NCI-H226 (cell line): ENCODE measurements around the gene CNTN5.
A peak's percentile ranks its signal among the peaks of the same experiment; 100 is the strongest.

Experiments
- DNase-seq: peaks from one replicate; pipeline ENCODE4 v3.0.0-alpha.2; 2015

Gene CNTN5

DNA sequence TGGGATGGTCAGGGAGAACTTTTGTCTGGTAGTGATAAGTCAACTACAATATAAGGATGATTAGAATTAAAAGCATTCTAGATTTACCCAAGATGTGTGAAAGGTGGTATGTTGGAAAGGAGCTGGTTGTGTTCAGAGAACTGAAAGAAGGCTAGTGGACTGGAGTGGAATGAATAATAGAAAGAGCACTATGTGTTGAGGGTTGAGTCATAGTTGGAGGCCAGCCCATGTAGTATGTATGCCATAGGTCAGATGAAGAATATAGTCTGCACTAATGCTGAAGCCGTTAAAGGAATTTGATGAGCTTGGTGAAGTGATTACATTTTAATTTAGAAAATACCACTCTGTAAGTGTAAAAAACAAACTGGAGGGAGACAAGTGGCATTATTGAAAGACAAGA lies 514.1 kb downstream of the CNTN5 start:
- DNase-seq: peak; percentile 30

DNA sequence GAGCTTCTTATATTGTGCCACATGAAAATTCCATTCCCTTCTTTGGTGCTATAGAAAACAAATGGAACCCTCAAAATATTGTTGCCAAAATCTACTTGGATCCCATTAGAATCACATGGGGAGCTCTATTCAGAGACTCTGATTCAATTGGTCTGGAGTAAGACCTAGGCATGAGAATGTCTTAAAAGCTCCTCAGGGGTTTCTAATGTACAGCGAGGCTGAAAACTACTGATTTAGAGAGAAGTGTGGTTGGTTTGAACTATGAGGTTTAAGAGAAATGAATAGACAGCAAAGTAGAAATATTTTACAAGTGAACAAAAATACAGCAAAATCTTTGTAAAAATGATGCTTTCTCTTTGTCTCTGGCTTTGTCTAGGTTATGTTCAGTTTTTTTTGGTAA lies 514.7 kb downstream of the CNTN5 start:
- no peak for DNase-seq

GRCh38 chr11:99535819-99536218 lies 515.1 kb downstream of the CNTN5 start:
- no peak for DNase-seq

DNA sequence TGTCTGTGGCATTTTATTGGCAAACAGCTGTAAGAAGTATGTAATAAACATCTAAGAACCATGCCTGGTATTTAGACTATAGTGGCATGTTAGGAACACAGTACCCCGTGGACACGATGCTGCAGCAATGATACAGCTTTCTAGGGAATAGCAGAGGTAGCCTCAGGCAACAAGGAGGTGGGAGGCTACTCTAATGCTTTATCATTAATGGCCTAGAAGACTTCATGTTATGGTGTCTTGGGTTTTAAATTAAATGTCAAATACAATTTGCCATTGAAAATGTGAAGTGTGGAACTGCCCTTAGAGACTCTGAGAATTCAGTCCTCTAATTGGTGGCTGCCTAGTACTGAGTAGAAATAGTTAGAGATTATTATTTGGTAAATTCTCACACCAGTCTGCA lies 516.9 kb downstream of the CNTN5 start:
- no peak for DNase-seq

DNA sequence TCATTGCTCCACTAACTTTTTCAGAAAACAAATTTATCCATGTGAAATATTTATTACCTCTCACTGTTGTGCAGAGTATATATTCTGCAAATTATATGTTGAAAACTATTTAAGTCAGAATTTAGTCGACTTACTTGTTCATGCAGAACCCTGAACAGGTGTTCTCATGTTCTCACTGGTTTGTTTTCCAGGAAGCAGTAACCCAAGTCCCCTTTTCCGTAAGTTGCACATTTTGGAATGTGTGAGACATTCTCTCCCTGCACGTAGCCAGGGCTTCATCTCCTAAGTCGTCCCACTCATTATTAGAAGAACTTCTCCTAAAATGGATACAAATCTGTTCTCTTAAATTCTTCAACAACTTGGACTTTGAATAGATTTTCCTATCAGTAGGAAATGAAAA lies 524.9 kb downstream of the CNTN5 start:
- DNase-seq: no peak

GRCh38 chr11:99548264-99548663 lies 527.5 kb downstream of the CNTN5 start:
- no peak for DNase-seq

- DNase-seq: peak; percentile 6
Measured at GRCh38 chr11:99554232-99554903, 533.6 kb downstream of the CNTN5 start.

DNA sequence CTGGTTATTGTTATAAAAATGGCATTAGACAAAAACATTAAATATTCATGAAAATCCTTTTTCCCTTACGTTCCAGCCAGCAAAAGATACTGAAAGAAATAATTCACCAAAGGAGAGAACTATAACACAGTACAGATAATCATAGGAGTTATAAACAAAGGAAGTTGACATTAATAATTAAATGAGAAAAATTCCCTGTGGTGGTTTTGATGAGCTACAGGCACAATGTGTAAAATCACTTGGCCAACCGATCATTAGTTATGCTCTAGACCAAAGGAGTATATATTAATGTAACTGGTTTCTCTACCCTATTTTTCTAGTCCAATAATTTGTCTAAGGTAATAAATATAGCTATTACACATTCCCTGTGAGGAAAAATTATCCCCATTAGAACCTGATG lies 534.7 kb downstream of the CNTN5 start:
- DNase-seq: no peak

DNA sequence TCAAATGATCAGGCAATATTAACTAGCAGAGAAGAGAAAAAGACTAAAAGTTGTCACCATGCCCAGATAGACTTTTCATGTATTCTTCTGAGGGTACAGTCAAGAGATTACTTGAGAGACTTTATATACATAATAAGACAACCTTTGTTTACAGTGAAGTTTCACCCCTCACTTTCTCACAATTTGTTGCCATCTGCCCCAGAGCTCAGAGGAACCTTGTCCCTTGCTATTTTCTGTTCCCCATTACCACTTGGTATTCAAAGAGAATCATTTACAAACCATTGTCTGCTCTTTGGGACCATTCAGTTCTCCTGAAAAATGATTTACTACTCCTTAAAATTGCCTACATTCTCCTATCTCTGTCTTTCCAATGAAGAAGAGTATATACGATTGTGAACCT lies 544.6 kb downstream of the CNTN5 start:
- DNase-seq: no peak

- no peak for DNase-seq
Measured at GRCh38 chr11:99567334-99567956, 546.7 kb downstream of the CNTN5 start.

GRCh38 chr11:99568808-99569207 lies 548.1 kb downstream of the CNTN5 start:
- DNase-seq: no peak

GRCh38 chr11:99571094-99571493 lies 550.3 kb downstream of the CNTN5 start:
- no peak for DNase-seq

DNA sequence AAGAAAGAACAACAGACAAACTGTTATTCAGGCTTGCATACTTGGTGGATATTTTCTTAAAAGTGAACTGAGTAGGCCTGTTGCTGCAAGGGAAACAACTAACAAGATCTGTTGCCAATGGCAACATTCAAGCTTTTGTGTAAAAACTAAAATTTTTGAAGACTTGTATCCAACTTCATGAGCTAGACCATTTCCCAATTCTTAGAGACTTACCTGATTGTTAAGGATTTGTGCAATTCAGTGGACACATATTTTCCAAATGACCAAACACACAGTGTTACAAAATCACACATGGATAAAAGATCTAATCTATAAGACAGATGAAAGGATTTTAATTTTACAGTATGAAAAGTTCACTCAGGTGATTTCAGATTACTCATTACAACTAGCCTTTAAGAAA lies 564.1 kb downstream of the CNTN5 start:
- peak; percentile 51 for DNase-seq

GRCh38 chr11:99585606-99586005 lies 564.9 kb downstream of the CNTN5 start:
- peak; percentile 58 for DNase-seq

DNA sequence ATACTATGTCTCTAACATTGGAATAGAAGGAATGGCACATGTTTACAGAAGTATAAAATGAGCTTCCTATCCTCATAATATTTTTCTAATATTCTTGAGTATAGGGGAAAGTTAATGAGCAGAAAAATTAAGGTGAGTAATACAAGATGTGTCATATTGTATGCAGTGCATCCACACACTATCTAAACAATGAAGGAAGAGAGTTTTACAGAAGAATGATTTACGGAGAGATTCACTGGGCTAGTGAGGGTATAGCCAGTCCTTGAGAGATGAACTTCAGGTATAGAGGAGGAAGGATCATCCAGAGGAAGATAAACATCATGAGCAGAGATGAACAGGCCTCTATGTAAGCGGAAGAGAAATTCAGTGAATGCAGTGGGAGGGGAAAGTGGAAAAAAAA lies 569.0 kb downstream of the CNTN5 start:
- no peak for DNase-seq

GRCh38 chr11:99592266-99592665 lies 571.5 kb downstream of the CNTN5 start:
- peak; percentile 90 for DNase-seq

DNA sequence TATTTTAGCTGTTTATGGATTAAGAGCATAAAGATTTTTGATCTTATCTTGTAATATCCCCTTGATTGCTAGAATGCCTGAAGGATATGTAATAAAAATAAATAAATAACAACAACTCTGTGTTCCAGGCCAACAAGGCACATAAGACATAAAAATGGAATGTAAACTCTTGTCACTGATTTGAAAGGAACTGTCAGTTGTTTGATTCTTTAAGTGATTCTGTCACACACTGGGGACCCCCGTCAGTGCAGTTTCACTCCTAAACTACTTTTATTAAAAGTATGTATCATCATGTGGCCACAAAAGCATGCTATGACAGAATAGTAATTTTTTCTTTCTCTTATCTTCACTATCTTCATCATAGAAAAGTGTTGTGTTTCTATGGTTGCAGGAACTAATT lies 572.4 kb downstream of the CNTN5 start:
- no peak for DNase-seq

DNA sequence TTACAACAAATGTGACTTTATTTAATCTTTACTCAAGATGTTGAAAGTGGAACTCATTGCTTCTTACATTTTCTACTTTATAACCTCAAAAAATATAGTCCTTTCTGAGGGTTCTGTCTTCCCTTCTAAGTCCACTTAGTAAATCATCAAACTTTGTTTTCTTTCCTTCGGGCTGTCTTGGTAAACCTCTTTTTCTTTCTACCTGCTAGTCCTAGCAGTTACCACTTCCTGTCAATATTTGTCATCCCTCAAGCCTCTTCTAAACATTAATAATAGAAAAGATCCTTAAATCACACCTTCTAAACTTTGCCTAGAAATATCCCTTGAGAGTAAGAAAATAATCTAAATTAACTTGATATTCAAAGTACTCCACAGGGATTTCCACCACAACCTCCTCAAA lies 580.4 kb downstream of the CNTN5 start:
- DNase-seq: no peak

DNA sequence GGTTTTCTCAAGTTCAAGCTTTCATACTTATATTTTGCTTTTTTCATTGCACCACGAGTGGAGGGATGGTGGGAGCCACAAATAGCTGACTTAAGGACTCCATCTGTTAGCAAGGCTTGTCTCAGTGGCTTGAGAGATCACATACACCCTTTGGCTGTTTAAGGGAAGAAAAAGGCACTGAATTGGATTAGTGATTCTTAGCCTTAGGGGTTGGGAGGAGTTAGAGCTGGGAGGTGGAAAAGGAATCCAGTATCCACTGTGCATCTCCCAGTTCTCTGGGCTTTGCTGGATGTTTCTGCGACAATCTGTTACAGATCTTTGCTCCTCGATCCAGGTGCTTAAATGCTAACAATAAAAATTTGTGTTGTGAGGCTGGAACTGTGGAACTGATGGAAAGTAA lies 593.6 kb downstream of the CNTN5 start:
- DNase-seq: no peak

- no peak for DNase-seq
Measured at GRCh38 chr11:99630629-99631028, 609.9 kb downstream of the CNTN5 start.

DNA sequence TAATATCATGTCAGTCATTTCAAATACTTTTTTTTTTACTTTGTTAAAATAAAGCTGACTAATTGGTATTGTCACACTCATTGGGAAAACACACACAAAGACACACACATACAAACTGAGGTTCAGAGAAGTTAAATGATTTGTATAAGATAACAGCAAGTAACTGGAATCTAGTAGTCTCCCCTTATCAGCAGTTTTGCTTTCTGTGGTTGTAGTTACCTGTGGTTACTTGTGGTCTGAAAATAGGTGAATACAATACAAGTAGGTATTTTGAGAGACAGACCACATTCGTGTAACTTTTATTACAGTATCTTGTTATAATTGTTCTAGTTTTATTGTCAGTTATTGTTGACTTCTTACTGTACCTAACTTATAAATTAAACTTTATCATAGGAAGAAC lies 610.9 kb downstream of the CNTN5 start:
- no peak for DNase-seq

DNA sequence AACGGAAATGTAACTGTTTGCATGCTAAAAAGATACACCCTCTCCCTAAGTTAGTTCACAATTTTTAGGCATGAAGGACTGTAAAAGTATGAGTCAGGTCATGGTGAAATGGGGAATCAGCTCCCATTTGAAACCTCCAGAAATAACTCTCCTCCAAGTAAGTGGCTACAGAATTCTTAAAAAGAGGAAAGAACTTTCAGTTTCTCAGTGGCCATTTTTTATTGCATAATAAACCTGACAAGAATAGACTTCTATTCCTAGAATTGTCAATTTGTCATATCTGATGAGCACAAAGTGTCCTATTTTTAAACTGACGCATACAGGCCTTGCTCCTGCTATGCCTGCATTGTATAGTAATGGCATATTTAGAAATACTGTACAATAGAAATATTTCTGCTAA lies 612.2 kb downstream of the CNTN5 start:
- no peak for DNase-seq

DNA sequence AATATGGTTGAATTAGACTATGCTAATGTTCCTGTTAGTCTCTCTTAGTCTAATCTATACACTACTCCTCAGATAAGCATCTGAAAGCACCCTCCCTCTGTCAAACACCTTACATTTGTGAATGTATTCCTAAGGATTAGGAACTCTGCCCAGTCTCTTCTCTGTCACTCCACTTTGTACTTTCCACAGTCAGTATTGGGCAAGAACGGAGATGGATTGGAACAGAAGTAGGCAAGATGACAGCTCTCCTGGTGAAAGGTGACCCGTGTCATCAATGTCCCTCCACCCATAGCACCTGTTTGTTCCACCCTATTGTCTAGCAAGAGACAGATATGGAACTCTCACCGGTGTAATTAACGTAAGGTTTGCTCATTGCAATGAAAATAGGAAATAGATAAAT lies 613.8 kb downstream of the CNTN5 start:
- no peak for DNase-seq

DNA sequence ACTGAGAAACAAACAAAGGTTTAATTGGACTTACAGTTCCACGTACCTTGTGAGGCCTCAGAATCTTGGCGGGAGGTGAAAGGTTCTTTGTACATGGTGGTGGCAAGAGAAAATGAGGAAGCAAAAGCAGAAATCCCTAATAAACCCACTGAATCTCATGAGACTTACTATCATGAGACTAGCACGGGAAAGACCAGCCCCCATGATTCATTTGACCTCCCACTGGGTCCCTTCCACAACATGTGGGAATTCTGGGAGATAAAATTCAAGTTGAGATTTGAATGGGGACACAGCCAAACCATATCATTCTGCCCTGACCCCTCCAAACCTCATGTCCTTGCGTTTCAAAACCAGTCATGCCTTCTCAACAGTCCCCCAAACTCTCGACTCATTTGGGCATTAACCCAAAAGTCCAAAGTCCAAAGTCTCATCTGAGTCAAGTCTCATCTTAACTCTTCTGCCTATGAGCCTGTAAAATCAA lies 617.4 kb downstream of the CNTN5 start:
- no peak for DNase-seq

DNA sequence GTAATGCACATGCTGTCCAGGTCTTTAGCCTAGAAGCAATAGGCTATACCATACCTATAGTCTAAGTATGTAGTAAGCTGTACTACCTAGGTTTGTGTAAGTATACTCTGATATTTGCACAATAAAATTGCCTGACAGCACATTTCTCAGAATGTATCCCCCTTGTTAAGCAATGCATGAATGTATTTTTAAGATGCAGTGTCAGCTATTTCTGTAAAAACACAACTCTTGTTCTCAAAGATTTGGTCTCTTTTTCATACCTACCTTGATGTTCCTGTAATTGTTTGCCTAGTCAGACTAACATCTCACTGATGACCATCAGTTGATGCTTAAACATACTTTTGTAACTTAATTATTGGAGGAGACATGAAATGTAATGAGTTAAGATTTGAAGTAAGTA lies 619.9 kb downstream of the CNTN5 start:
- DNase-seq: no peak
